22Rv1 (cell line): Measurements from ENCODE around the gene AIF1.

Source experiments
- ZFX ChIP-seq: fragments of 450-650 bp; IDR thresholded peaks from 2 replicates; pipeline ENCODE4 v1.6.1; 2017; ENCODE audit warnings: antibody characterized with exemption, borderline replicate concordance
- TF ChIP-seq, protein P1 (sequence below): fragments of 450-650 bp; IDR thresholded peaks from 2 replicates; pipeline ENCODE4 v1.5.1; 2017; ENCODE audit warnings: mild to moderate bottlenecking

DNA sequence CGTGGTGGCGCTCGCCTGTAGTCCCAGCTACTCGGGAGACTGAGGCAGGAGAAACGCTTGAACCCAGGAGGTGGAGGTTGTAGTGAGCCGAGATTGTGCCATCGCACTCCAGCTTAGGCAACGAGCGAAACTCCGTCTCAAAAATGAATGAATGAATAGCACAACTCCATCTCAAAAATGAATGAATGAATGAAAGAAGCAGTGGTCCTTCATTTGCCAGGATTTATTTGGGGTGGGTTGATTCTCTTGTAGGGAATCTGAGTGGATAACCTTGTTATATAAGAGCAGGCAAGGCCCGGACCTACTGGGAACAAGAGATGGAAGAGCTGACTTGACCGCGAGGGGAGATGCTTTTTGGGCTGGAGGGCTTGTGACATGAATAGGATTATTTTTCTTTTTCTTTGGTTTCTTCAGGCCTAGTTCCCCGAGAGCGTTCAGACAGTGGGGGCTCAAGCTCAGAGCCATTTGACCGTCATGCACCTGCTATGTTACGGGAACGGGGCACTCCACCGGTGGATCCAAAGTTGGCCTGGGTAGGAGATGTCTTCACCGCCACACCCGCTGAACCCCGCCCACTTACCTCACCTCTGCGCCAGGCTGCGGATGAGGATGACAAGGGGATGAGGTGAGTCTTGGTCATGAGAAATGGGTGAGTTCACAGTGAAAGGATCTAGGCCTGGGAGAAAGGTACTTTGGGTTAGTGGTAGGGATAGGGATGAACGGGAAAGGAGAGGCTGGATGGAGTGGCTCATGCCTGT, 15.3 kb downstream of the AIF1 start:
- TF ChIP-seq, protein P1, sequence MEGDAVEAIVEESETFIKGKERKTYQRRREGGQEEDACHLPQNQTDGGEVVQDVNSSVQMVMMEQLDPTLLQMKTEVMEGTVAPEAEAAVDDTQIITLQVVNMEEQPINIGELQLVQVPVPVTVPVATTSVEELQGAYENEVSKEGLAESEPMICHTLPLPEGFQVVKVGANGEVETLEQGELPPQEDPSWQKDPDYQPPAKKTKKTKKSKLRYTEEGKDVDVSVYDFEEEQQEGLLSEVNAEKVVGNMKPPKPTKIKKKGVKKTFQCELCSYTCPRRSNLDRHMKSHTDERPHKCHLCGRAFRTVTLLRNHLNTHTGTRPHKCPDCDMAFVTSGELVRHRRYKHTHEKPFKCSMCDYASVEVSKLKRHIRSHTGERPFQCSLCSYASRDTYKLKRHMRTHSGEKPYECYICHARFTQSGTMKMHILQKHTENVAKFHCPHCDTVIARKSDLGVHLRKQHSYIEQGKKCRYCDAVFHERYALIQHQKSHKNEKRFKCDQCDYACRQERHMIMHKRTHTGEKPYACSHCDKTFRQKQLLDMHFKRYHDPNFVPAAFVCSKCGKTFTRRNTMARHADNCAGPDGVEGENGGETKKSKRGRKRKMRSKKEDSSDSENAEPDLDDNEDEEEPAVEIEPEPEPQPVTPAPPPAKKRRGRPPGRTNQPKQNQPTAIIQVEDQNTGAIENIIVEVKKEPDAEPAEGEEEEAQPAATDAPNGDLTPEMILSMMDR, result no peak
- no peak for TF ChIP-seq ZFX
